ENCODE measurements around the gene ARMH3. TPM values are rescaled to one million over a fixed set of nuclear protein-coding genes. Genes with fewer than 3 reads are reported as not detected.

The ARMH3 gene
- total and polyA plus RNA-seq, 2 experiments from 2014 or later: 8.7 to 11.1 TPM

DNA sequence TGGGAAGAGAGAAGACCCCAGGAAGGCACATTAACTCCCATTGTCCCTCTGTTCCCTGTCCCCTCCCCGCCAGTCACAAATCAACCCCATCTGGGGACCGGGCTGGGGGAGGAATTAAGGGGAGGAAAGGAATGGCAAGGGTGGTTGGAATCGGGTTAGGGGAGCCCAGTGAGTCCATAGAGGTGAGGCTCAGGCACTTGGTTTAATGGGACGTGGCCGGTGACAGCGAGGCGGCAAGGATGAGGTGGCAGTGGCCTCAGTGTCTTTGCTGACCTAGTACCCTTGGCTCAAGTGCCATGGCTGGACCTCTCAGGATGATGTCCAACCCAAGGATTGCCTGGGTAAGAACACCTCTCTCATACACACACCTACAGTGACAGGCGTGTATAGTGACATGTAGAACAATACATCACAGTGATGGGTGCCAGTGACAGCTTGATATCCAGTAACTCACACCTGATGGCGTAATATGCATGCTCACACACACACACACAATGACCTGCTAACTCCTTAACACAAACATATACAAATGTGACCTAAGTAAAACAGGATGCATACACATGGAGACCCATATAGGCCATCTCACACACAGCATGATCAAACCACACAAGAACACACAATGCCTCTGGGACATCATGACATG is 224.7 kb downstream of the ARMH3 start:
- peak overlapping the region; percentile 92 for H3K4me2 ChIP-seq
- H2AFZ ChIP-seq: peak overlapping the region; percentile 85
- H3F3A ChIP-seq (replicated peaks; ENCODE audit: low read depth): peaks cover 18% of the 10 kb centered on the region
- Mint-ChIP-seq H3K27me3 (ENCODE audit: insufficient read depth, low read depth, poor library complexity) (peaks cover 28% of the 10 kb centered on the region), H3K9me3 (no peaks in the 10 kb centered on the region; the same call in 1 of the 3 replicates), H3K36me3 (ENCODE audit: low read depth) (peaks cover 3% of the 10 kb centered on the region; the same call in 1 of the 3 replicates), H3K27ac (no peak overlapping the region), H3K4me1 (peaks cover 29% of the 10 kb centered on the region), H3K4me3 (peak overlapping the region; percentile 82)
- no peak for ATAC-seq
- no peaks in the 10 kb centered on the region for H3K27me3 ChIP-seq (ENCODE audit: insufficient read depth)
- H3K9me2 ChIP-seq (ENCODE audit: insufficient read depth): no peaks in the 10 kb centered on the region
- no peaks in the 10 kb centered on the region for H3K36me3 ChIP-seq (ENCODE audit: insufficient read depth)
- peak overlapping the region; percentile 64 for H3K4me3 ChIP-seq
- TF ChIP-seq, protein P1, sequence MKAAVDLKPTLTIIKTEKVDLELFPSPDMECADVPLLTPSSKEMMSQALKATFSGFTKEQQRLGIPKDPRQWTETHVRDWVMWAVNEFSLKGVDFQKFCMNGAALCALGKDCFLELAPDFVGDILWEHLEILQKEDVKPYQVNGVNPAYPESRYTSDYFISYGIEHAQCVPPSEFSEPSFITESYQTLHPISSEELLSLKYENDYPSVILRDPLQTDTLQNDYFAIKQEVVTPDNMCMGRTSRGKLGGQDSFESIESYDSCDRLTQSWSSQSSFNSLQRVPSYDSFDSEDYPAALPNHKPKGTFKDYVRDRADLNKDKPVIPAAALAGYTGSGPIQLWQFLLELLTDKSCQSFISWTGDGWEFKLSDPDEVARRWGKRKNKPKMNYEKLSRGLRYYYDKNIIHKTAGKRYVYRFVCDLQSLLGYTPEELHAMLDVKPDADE (IDR thresholded peaks at IDR 0.05): no peak
- TF ChIP-seq EZH2phosphoT487 (IDR thresholded peaks at IDR 0.05; ENCODE audit: unreplicated experiment) (no peak), ZNF331 (CRISPR knock-in tag; IDR thresholded peaks at IDR 0.05; ENCODE audit: low read depth) (no peak), NANOG (IDR thresholded peaks at IDR 0.05; ENCODE audit: borderline replicate concordance) (no peak), EZH2 (IDR thresholded peaks at IDR 0.05; ENCODE audit: low read depth, unreplicated experiment) (no peak), JUNB (IDR thresholded peaks at IDR 0.05; ENCODE audit: unreplicated experiment) (no peak), STAT1 (IDR thresholded peaks at IDR 0.05; ENCODE audit: unreplicated experiment) (no peak), CREB1 (CRISPR knock-in tag; IDR thresholded peaks at IDR 0.05; ENCODE audit: low read depth) (no peak), POLR2AphosphoS5 (IDR thresholded peaks at IDR 0.05; ENCODE audit: low read depth) (no peak), ZNF114 (CRISPR knock-in tag; IDR thresholded peaks at IDR 0.05) (no peak)
- TF ChIP-seq, protein P2, sequence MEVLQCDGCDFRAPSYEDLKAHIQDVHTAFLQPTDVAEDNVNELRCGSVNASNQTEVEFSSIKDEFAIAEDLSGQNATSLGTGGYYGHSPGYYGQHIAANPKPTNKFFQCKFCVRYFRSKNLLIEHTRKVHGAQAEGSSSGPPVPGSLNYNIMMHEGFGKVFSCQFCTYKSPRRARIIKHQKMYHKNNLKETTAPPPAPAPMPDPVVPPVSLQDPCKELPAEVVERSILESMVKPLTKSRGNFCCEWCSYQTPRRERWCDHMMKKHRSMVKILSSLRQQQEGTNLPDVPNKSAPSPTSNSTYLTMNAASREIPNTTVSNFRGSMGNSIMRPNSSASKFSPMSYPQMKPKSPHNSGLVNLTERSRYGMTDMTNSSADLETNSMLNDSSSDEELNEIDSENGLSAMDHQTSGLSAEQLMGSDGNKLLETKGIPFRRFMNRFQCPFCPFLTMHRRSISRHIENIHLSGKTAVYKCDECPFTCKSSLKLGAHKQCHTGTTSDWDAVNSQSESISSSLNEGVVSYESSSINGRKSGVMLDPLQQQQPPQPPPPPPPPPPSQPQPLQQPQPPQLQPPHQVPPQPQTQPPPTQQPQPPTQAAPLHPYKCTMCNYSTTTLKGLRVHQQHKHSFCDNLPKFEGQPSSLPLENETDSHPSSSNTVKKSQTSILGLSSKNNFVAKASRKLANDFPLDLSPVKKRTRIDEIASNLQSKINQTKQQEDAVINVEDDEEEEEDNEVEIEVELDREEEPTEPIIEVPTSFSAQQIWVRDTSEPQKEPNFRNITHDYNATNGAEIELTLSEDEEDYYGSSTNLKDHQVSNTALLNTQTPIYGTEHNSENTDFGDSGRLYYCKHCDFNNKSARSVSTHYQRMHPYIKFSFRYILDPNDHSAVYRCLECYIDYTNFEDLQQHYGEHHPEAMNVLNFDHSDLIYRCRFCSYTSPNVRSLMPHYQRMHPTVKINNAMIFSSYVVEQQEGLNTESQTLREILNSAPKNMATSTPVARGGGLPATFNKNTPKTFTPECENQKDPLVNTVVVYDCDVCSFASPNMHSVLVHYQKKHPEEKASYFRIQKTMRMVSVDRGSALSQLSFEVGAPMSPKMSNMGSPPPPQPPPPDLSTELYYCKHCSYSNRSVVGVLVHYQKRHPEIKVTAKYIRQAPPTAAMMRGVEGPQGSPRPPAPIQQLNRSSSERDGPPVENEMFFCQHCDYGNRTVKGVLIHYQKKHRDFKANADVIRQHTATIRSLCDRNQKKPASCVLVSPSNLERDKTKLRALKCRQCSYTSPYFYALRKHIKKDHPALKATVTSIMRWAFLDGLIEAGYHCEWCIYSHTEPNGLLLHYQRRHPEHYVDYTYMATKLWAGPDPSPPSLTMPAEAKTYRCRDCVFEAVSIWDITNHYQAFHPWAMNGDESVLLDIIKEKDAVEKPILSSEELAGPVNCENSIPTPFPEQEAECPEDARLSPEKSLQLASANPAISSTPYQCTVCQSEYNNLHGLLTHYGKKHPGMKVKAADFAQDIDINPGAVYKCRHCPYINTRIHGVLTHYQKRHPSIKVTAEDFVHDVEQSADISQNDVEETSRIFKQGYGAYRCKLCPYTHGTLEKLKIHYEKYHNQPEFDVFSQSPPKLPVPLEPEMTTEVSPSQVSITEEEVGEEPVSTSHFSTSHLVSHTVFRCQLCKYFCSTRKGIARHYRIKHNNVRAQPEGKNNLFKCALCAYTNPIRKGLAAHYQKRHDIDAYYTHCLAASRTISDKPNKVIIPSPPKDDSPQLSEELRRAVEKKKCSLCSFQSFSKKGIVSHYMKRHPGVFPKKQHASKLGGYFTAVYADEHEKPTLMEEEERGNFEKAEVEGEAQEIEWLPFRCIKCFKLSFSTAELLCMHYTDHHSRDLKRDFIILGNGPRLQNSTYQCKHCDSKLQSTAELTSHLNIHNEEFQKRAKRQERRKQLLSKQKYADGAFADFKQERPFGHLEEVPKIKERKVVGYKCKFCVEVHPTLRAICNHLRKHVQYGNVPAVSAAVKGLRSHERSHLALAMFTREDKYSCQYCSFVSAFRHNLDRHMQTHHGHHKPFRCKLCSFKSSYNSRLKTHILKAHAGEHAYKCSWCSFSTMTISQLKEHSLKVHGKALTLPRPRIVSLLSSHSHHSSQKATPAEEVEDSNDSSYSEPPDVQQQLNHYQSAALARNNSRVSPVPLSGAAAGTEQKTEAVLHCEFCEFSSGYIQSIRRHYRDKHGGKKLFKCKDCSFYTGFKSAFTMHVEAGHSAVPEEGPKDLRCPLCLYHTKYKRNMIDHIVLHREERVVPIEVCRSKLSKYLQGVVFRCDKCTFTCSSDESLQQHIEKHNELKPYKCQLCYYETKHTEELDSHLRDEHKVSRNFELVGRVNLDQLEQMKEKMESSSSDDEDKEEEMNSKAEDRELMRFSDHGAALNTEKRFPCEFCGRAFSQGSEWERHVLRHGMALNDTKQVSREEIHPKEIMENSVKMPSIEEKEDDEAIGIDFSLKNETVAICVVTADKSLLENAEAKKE (CRISPR knock-in tag; IDR thresholded peaks at IDR 0.05): no peak
- TF ChIP-seq, protein P3, sequence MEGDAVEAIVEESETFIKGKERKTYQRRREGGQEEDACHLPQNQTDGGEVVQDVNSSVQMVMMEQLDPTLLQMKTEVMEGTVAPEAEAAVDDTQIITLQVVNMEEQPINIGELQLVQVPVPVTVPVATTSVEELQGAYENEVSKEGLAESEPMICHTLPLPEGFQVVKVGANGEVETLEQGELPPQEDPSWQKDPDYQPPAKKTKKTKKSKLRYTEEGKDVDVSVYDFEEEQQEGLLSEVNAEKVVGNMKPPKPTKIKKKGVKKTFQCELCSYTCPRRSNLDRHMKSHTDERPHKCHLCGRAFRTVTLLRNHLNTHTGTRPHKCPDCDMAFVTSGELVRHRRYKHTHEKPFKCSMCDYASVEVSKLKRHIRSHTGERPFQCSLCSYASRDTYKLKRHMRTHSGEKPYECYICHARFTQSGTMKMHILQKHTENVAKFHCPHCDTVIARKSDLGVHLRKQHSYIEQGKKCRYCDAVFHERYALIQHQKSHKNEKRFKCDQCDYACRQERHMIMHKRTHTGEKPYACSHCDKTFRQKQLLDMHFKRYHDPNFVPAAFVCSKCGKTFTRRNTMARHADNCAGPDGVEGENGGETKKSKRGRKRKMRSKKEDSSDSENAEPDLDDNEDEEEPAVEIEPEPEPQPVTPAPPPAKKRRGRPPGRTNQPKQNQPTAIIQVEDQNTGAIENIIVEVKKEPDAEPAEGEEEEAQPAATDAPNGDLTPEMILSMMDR (conservative IDR thresholded peaks at IDR 0.05; ENCODE audit: low read depth in 2 of 2): no peak
- TF ChIP-seq, protein P4, sequence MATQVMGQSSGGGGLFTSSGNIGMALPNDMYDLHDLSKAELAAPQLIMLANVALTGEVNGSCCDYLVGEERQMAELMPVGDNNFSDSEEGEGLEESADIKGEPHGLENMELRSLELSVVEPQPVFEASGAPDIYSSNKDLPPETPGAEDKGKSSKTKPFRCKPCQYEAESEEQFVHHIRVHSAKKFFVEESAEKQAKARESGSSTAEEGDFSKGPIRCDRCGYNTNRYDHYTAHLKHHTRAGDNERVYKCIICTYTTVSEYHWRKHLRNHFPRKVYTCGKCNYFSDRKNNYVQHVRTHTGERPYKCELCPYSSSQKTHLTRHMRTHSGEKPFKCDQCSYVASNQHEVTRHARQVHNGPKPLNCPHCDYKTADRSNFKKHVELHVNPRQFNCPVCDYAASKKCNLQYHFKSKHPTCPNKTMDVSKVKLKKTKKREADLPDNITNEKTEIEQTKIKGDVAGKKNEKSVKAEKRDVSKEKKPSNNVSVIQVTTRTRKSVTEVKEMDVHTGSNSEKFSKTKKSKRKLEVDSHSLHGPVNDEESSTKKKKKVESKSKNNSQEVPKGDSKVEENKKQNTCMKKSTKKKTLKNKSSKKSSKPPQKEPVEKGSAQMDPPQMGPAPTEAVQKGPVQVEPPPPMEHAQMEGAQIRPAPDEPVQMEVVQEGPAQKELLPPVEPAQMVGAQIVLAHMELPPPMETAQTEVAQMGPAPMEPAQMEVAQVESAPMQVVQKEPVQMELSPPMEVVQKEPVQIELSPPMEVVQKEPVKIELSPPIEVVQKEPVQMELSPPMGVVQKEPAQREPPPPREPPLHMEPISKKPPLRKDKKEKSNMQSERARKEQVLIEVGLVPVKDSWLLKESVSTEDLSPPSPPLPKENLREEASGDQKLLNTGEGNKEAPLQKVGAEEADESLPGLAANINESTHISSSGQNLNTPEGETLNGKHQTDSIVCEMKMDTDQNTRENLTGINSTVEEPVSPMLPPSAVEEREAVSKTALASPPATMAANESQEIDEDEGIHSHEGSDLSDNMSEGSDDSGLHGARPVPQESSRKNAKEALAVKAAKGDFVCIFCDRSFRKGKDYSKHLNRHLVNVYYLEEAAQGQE (IDR thresholded peaks at IDR 0.05; ENCODE audit: unreplicated experiment): no peak
- peaks cover 19% of the 10 kb centered on the region for H3K4me1 ChIP-seq (ENCODE audit: insufficient read depth)
- no peaks in the 10 kb centered on the region for H4K20me1 ChIP-seq (replicated peaks; ENCODE audit: insufficient read depth)
- no peaks in the 10 kb centered on the region for H3K79me2 ChIP-seq (replicated peaks; ENCODE audit: insufficient read depth)
- no peak overlapping the region for H3K27ac ChIP-seq (ENCODE audit: low read depth)
- DNase-seq (ENCODE audit: low spot score): no peak
